Measurements from ENCODE around the gene NDST1. TPM values are rescaled to one million over a fixed set of nuclear protein-coding genes. Genes with fewer than 3 reads are reported as not detected.

The NDST1 gene
- total RNA-seq, 2 donors from 2014 or later: 3.4 to 3.5 TPM

- no peak overlapping the region for H3K4me3 Mint-ChIP-seq
- H3K27ac Mint-ChIP-seq: no peak overlapping the region
- H3K27me3 Mint-ChIP-seq (ENCODE audit: low read depth): no peaks in the 10 kb centered on the region
- no peaks in the 10 kb centered on the region for H3K36me3 Mint-ChIP-seq (ENCODE audit: insufficient read depth in 2 of 2)
- DNase-seq (no peak), ATAC-seq (replicated peaks in 1 of 2) (no peak)
- H3K9me3 Mint-ChIP-seq: no peaks in the 10 kb centered on the region
- H3K4me1 Mint-ChIP-seq (ENCODE audit: low read depth): no peaks in the 10 kb centered on the region
Observed at GRCh38 chr5:150527038-150527437, 19.1 kb downstream of the NDST1 start.

GRCh38 chr5:150527808-150528207 is 19.9 kb downstream of the NDST1 start:
- Mint-ChIP-seq H3K27me3 (ENCODE audit: low read depth) (no peaks in the 10 kb centered on the region), H3K27ac (no peak overlapping the region), H3K36me3 (ENCODE audit: insufficient read depth in 2 of 2) (no peaks in the 10 kb centered on the region), H3K9me3 (no peaks in the 10 kb centered on the region), H3K4me3 (no peak overlapping the region), H3K4me1 (ENCODE audit: low read depth) (no peaks in the 10 kb centered on the region)
- ATAC-seq (replicated peaks in 1 of 2) (no peak), DNase-seq (no peak)

GRCh38 chr5:150528924-150529546 is 21.1 kb downstream of the NDST1 start:
- no peaks in the 10 kb centered on the region for H3K36me3 Mint-ChIP-seq (ENCODE audit: insufficient read depth in 2 of 2)
- DNase-seq (no peak), ATAC-seq (replicated peaks in 1 of 2) (no peak)
- H3K27me3 Mint-ChIP-seq (ENCODE audit: low read depth): no peaks in the 10 kb centered on the region
- no peak overlapping the region for H3K4me3 Mint-ChIP-seq
- H3K27ac Mint-ChIP-seq: no peak overlapping the region
- H3K4me1 Mint-ChIP-seq (ENCODE audit: low read depth): no peaks in the 10 kb centered on the region
- no peaks in the 10 kb centered on the region for H3K9me3 Mint-ChIP-seq

GRCh38 chr5:150529555-150529954 is 21.6 kb downstream of the NDST1 start:
- no peak for ATAC-seq (replicated peaks in 1 of 2)

GRCh38 chr5:150530423-150530822 is 22.5 kb downstream of the NDST1 start:
- H3K27ac Mint-ChIP-seq: no peak overlapping the region
- no peak overlapping the region for H3K4me3 Mint-ChIP-seq
- ATAC-seq (replicated peaks in 1 of 2): no peak
- no peaks in the 10 kb centered on the region for H3K9me3 Mint-ChIP-seq
- no peaks in the 10 kb centered on the region for H3K27me3 Mint-ChIP-seq (ENCODE audit: low read depth)
- no peaks in the 10 kb centered on the region for H3K36me3 Mint-ChIP-seq (ENCODE audit: insufficient read depth in 2 of 2)
- DNase-seq: no peak
- no peaks in the 10 kb centered on the region for H3K4me1 Mint-ChIP-seq (ENCODE audit: low read depth)

More at GRCh38 chr5:150529555-150529954, 21.6 kb downstream of the NDST1 start:
- no peak overlapping the region for H3K4me3 Mint-ChIP-seq
- H3K36me3 Mint-ChIP-seq (ENCODE audit: insufficient read depth in 2 of 2): no peaks in the 10 kb centered on the region
- DNase-seq: no peak
- no peaks in the 10 kb centered on the region for H3K4me1 Mint-ChIP-seq (ENCODE audit: low read depth)
- H3K27ac Mint-ChIP-seq: no peak overlapping the region
- H3K9me3 Mint-ChIP-seq: no peaks in the 10 kb centered on the region
- H3K27me3 Mint-ChIP-seq (ENCODE audit: low read depth): no peaks in the 10 kb centered on the region

- no peaks in the 10 kb centered on the region for H3K9me3 Mint-ChIP-seq
Observed at GRCh38 chr5:150530951-150531588, 23.1 kb downstream of the NDST1 start.

GRCh38 chr5:150531686-150532085 is 23.8 kb downstream of the NDST1 start:
- H3K4me1 Mint-ChIP-seq (ENCODE audit: low read depth): no peaks in the 10 kb centered on the region
- ATAC-seq (replicated peaks in 1 of 2) (no peak), DNase-seq (no peak)
- no peaks in the 10 kb centered on the region for H3K27me3 Mint-ChIP-seq (ENCODE audit: low read depth)
- no peaks in the 10 kb centered on the region for H3K9me3 Mint-ChIP-seq
- no peak overlapping the region for H3K27ac Mint-ChIP-seq
- no peaks in the 10 kb centered on the region for H3K36me3 Mint-ChIP-seq (ENCODE audit: insufficient read depth in 2 of 2)
- no peak overlapping the region for H3K4me3 Mint-ChIP-seq

More at GRCh38 chr5:150530951-150531588, 23.1 kb downstream of the NDST1 start:
- no peak for DNase-seq
- H3K4me3 Mint-ChIP-seq: no peak overlapping the region
- ATAC-seq (replicated peaks in 1 of 2): no peak
- no peak overlapping the region for H3K27ac Mint-ChIP-seq
- H3K4me1 Mint-ChIP-seq (ENCODE audit: low read depth): no peaks in the 10 kb centered on the region
- no peaks in the 10 kb centered on the region for H3K27me3 Mint-ChIP-seq (ENCODE audit: low read depth)
- H3K36me3 Mint-ChIP-seq (ENCODE audit: insufficient read depth in 2 of 2): no peaks in the 10 kb centered on the region

GRCh38 chr5:150532151-150532550 is 24.2 kb downstream of the NDST1 start:
- Mint-ChIP-seq H3K9me3 (no peaks in the 10 kb centered on the region), H3K27me3 (ENCODE audit: low read depth) (no peaks in the 10 kb centered on the region), H3K4me1 (ENCODE audit: low read depth) (no peaks in the 10 kb centered on the region), H3K4me3 (no peak overlapping the region), H3K27ac (no peak overlapping the region), H3K36me3 (ENCODE audit: insufficient read depth in 2 of 2) (no peaks in the 10 kb centered on the region)
- DNase-seq: no peak
- no peak for ATAC-seq (replicated peaks in 1 of 2)

- DNase-seq: no peak
- Mint-ChIP-seq H3K36me3 (ENCODE audit: insufficient read depth in 2 of 2) (peaks cover 0 to 3% of the 10 kb centered on the region in 2 donors), H3K27me3 (ENCODE audit: low read depth) (no peaks in the 10 kb centered on the region), H3K9me3 (no peaks in the 10 kb centered on the region), H3K4me1 (ENCODE audit: low read depth) (no peaks in the 10 kb centered on the region), H3K4me3 (no peak overlapping the region), H3K27ac (no peak overlapping the region)
- no peak for ATAC-seq (replicated peaks in 1 of 2)
Observed at GRCh38 chr5:150532996-150533395, 25.1 kb downstream of the NDST1 start.

GRCh38 chr5:150534811-150535210 is 26.9 kb downstream of the NDST1 start:
- Mint-ChIP-seq H3K36me3 (ENCODE audit: insufficient read depth in 2 of 2) (peaks cover 0 to 3% of the 10 kb centered on the region in 2 donors), H3K27ac (no peak overlapping the region)
- ATAC-seq (replicated peaks in 1 of 2): no peak

GRCh38 chr5:150535611-150536010 is 27.7 kb downstream of the NDST1 start:
- Mint-ChIP-seq H3K27me3 (ENCODE audit: low read depth) (no peaks in the 10 kb centered on the region), H3K36me3 (ENCODE audit: insufficient read depth in 2 of 2) (peaks cover 0 to 3% of the 10 kb centered on the region in 2 donors), H3K4me3 (no peak overlapping the region), H3K27ac (no peak overlapping the region), H3K4me1 (ENCODE audit: low read depth) (no peaks in the 10 kb centered on the region), H3K9me3 (no peaks in the 10 kb centered on the region)
- ATAC-seq (replicated peaks in 1 of 2): no peak
- no peak for DNase-seq

More at GRCh38 chr5:150534811-150535210, 26.9 kb downstream of the NDST1 start:
- H3K9me3 Mint-ChIP-seq: no peaks in the 10 kb centered on the region
- no peaks in the 10 kb centered on the region for H3K4me1 Mint-ChIP-seq (ENCODE audit: low read depth)
- no peak for DNase-seq
- H3K27me3 Mint-ChIP-seq (ENCODE audit: low read depth): no peaks in the 10 kb centered on the region
- H3K4me3 Mint-ChIP-seq: no peak overlapping the region

GRCh38 chr5:150538007-150538917 is 30.3 kb downstream of the NDST1 start:
- H3K27ac Mint-ChIP-seq: no peak overlapping the region
- peaks cover 0 to 3% of the 10 kb centered on the region in 2 donors for H3K36me3 Mint-ChIP-seq (ENCODE audit: insufficient read depth in 2 of 2)

GRCh38 chr5:150539206-150539605 is 31.3 kb downstream of the NDST1 start:
- H3K27ac Mint-ChIP-seq: no peak overlapping the region
- ATAC-seq (replicated peaks in 1 of 2): no peak

More at GRCh38 chr5:150538007-150538917, 30.3 kb downstream of the NDST1 start:
- Mint-ChIP-seq H3K9me3 (no peaks in the 10 kb centered on the region), H3K4me3 (no peak overlapping the region), H3K27me3 (ENCODE audit: low read depth) (no peaks in the 10 kb centered on the region), H3K4me1 (ENCODE audit: low read depth) (no peaks in the 10 kb centered on the region)
- DNase-seq (no peak), ATAC-seq (replicated peaks in 1 of 2) (no peak)

More at GRCh38 chr5:150539206-150539605, 31.3 kb downstream of the NDST1 start:
- H3K9me3 Mint-ChIP-seq: no peaks in the 10 kb centered on the region
- no peaks in the 10 kb centered on the region for H3K4me1 Mint-ChIP-seq (ENCODE audit: low read depth)
- no peak overlapping the region for H3K4me3 Mint-ChIP-seq
- peaks cover 0 to 3% of the 10 kb centered on the region in 2 donors for H3K36me3 Mint-ChIP-seq (ENCODE audit: insufficient read depth in 2 of 2)
- no peaks in the 10 kb centered on the region for H3K27me3 Mint-ChIP-seq (ENCODE audit: low read depth)
- DNase-seq: no peak

All from activated T-cell treated with anti-CD3 and anti-CD28 coated beads, Interleukin-2, amount 50 U/mL, for 72 hours (primary cell).